IMR-90 (cell line): ENCODE data around the gene ALDH5A1.

Source experiments
- BHLHE40 ChIP-seq: fragments of 150-350 bp; IDR thresholded peaks from 2 replicates; pipeline ENCODE4 v1.6.1; 2016; ENCODE audit warnings: mild to moderate bottlenecking, low read depth, low read length
- MAZ ChIP-seq: IDR thresholded peaks from 2 replicates; pipeline ENCODE4 v1.6.1; 2012; ENCODE audit warnings: low read depth, mild to moderate bottlenecking, low read length, improper control_type of control experiment, moderate library complexity, borderline replicate concordance
- POLR2A ChIP-seq: IDR thresholded peaks from 2 replicates; pipeline ENCODE4 v1.6.1; 2012; ENCODE audit warnings: mild to moderate bottlenecking, low read depth, low read length
- RAD21 ChIP-seq: IDR thresholded peaks from 2 replicates; pipeline ENCODE4 v1.6.1; 2012; ENCODE audit warnings: low read length, improper control_type of control experiment
- SMC3 ChIP-seq: fragments of 150-350 bp; IDR thresholded peaks from 2 replicates; pipeline ENCODE4 v1.6.1; 2016; ENCODE audit warnings: low read depth, mild to moderate bottlenecking, antibody characterized with exemption, low read length, moderate library complexity
- TF ChIP-seq, protein P1 (sequence below): conservative IDR thresholded peaks from 2 replicates; pipeline ENCODE4 v1.5.1; 2012; ENCODE audit warnings: mild to moderate bottlenecking, low read depth, low read length, improper control_type of control experiment
- TF ChIP-seq, protein P2 (sequence below): fragments of 150-350 bp; IDR thresholded peaks from 2 replicates; pipeline ENCODE4 v1.6.1; 2017; ENCODE audit warnings: mild to moderate bottlenecking, antibody characterized with exemption, low read length, low read depth
- TF ChIP-seq, protein P3 (sequence below): fragments of 150-350 bp; IDR thresholded peaks from 2 replicates; pipeline ENCODE4 v1.6.1; 2016; ENCODE audit warnings: low read depth, mild to moderate bottlenecking, low read length, moderate library complexity, borderline replicate concordance

DNA sequence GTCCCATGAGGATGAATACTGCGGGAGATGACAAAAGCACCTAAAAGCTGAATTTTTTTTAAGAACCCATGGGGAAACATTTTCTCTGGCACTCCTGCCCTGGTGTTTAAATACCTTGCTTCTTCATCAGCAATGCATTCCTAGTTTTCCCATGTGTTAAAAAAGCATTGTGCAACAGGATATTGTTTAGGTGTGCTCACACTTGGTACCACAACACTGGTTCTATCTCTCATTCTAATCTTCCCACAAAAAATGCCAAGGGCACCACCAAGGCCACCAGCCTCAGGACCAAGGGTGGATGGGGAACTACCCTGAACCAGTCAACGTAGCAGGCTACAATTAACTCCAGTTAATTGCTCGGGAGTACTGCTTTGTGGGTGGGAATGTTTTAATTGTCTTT is 50.9 kb downstream of the ALDH5A1 start:
- TF ChIP-seq, protein P1, sequence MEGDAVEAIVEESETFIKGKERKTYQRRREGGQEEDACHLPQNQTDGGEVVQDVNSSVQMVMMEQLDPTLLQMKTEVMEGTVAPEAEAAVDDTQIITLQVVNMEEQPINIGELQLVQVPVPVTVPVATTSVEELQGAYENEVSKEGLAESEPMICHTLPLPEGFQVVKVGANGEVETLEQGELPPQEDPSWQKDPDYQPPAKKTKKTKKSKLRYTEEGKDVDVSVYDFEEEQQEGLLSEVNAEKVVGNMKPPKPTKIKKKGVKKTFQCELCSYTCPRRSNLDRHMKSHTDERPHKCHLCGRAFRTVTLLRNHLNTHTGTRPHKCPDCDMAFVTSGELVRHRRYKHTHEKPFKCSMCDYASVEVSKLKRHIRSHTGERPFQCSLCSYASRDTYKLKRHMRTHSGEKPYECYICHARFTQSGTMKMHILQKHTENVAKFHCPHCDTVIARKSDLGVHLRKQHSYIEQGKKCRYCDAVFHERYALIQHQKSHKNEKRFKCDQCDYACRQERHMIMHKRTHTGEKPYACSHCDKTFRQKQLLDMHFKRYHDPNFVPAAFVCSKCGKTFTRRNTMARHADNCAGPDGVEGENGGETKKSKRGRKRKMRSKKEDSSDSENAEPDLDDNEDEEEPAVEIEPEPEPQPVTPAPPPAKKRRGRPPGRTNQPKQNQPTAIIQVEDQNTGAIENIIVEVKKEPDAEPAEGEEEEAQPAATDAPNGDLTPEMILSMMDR, result no peak
- TF ChIP-seq POLR2A (no peak), BHLHE40 (no peak), MAZ (no peak), RAD21 (no peak), SMC3 (no peak)
- TF ChIP-seq, protein P2, sequence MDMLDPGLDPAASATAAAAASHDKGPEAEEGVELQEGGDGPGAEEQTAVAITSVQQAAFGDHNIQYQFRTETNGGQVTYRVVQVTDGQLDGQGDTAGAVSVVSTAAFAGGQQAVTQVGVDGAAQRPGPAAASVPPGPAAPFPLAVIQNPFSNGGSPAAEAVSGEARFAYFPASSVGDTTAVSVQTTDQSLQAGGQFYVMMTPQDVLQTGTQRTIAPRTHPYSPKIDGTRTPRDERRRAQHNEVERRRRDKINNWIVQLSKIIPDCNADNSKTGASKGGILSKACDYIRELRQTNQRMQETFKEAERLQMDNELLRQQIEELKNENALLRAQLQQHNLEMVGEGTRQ, result no peak
- TF ChIP-seq, protein P3, sequence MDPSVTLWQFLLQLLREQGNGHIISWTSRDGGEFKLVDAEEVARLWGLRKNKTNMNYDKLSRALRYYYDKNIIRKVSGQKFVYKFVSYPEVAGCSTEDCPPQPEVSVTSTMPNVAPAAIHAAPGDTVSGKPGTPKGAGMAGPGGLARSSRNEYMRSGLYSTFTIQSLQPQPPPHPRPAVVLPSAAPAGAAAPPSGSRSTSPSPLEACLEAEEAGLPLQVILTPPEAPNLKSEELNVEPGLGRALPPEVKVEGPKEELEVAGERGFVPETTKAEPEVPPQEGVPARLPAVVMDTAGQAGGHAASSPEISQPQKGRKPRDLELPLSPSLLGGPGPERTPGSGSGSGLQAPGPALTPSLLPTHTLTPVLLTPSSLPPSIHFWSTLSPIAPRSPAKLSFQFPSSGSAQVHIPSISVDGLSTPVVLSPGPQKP, result no peak
